Measurements from ENCODE around the gene EMILIN2.

DNA sequence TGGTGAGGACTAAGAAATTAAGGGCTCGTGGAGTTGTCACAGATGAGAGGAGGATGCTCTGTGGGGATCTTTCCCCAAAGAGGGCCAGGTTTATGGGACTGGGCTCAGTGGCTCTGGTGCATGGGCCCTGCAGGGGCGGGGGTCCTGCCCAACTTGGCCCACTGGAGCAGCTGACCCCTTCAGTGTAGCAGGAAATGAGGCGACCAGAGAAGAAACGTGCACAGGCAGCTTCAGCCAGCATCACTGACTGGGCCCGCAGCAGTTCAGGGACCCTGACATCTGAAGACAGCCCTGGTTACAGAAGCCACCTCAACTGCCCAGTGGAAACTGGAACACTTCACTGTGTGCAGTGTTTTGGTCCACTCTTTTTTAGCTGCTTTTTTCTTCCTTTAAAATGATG, 72.8 kb downstream of the EMILIN2 start:
- TF ChIP-seq SP1 (IDR thresholded peaks at IDR 0.05; ENCODE audit: low read depth, low read length) = no peak
- TF ChIP-seq TAF1 (IDR thresholded peaks at IDR 0.05; ENCODE audit: low read depth, low read length) = no peak
- TF ChIP-seq SIX5 (IDR thresholded peaks at IDR 0.05; ENCODE audit: low read depth, low read length) = no peak
- TF ChIP-seq YY1 (IDR thresholded peaks at IDR 0.05; ENCODE audit: low read depth, low read length) = no peak
